GM12892 (cell line): ENCODE results near the gene LSR.

Experiments used
- POLR2A ChIP-seq: IDR thresholded peaks from 2 replicates; pipeline ENCODE4 v1.6.1; 2011; ENCODE audit warnings: low read depth, low read length, control low read depth
- POLR2AphosphoS5 ChIP-seq: IDR thresholded peaks from 2 replicates; pipeline ENCODE4 v1.6.1; 2011; ENCODE audit warnings: low read depth, low read length, control low read depth

DNA sequence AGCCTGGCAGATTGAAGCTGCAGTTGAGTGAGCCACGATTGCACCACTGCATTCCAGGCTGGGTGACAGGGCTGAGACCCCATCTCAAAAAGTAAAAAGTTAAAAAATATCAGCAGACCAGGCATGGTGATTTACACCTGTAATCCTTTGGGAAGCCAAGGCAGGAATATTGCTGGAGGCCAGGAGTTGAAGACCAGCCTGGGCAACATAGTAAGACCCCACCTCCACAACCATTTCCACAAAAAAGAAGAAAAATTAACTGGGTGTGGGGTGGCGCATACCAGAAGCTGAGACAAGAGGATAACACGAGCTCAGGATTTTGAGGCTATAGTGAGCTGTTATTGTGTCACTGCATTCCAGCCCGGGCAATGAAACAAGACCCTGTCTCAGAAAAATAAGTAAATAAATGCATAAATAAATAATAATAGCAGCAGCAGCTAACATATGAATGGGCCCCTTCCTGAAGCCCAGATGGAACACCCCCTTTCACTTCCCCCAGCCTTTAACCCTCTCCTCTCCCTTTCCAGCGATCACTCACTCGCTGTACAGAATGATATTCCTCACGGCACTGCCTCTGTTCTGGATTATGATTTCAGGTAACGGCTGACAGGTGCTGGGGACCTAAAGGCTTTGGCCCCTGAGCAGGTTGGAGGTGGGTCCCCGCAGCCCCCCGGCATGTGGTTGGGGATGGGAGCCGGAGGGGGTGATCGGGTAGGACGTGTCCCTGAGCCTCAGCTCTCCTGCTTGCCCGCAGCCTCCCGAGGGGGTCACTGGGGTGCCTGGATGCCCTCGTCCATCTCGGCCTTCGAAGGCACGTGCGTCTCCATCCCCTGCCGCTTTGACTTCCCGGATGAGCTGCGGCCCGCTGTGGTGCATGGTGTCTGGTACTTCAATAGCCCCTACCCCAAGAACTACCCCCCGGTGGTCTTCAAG, 46.3 kb downstream of the LSR start:
- TF ChIP-seq POLR2A = no peak
- TF ChIP-seq POLR2AphosphoS5 = no peak
